Epithelial cell of proximal tubule (primary cell): ENCODE measurements around the gene NIPBL. TPM values are rescaled to one million over a fixed set of nuclear protein-coding genes. Genes with fewer than 3 reads are reported as not detected.

ENCODE experiments used
- DNase-seq: peaks from one replicate; pipeline ENCODE4 v3.0.0-alpha.2; 2011; ENCODE audit warnings: low read depth
- H3K4me3 ChIP-seq: 2 replicates; pipeline ENCODE4 v1.5.1; 2011; ENCODE audit warnings: low read depth, mild to moderate bottlenecking, low read length
- total RNA-seq: library from RNA; depleted of rRNA; stranded (reverse); fragments of >200 nt; gene quantifications from 2 replicates; pipeline ENCODE4 v1.2.3, GENCODE V29; 2015
- TF ChIP-seq, protein P1 (sequence below): conservative IDR thresholded peaks from 2 replicates; pipeline ENCODE4 v1.5.1; 2012; ENCODE audit warnings: low read depth, mild to moderate bottlenecking, low read length

Gene NIPBL
- total RNA-seq, 1 donor from 2014 or later, result 6.9 TPM

GRCh38 chr5:37054391-37054790, 177.8 kb downstream of the NIPBL start:
- TF ChIP-seq, protein P1, sequence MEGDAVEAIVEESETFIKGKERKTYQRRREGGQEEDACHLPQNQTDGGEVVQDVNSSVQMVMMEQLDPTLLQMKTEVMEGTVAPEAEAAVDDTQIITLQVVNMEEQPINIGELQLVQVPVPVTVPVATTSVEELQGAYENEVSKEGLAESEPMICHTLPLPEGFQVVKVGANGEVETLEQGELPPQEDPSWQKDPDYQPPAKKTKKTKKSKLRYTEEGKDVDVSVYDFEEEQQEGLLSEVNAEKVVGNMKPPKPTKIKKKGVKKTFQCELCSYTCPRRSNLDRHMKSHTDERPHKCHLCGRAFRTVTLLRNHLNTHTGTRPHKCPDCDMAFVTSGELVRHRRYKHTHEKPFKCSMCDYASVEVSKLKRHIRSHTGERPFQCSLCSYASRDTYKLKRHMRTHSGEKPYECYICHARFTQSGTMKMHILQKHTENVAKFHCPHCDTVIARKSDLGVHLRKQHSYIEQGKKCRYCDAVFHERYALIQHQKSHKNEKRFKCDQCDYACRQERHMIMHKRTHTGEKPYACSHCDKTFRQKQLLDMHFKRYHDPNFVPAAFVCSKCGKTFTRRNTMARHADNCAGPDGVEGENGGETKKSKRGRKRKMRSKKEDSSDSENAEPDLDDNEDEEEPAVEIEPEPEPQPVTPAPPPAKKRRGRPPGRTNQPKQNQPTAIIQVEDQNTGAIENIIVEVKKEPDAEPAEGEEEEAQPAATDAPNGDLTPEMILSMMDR, result no peak
- no peak overlapping the region for H3K4me3 ChIP-seq
- no peak for DNase-seq

- TF ChIP-seq, protein P1, result no peak
- no peak for DNase-seq
- H3K4me3 ChIP-seq, result no peak overlapping the region
Observed at GRCh38 chr5:37055383-37055990, 178.9 kb downstream of the NIPBL start.

- H3K4me3 ChIP-seq, result no peak overlapping the region
- DNase-seq, result no peak
- TF ChIP-seq, protein P1, result no peak
Observed at GRCh38 chr5:37056762-37057161, 180.2 kb downstream of the NIPBL start.

- TF ChIP-seq, protein P1, result no peak
- no peak for DNase-seq
- H3K4me3 ChIP-seq, result no peak overlapping the region
Observed at GRCh38 chr5:37060030-37060429, 183.5 kb downstream of the NIPBL start.

- TF ChIP-seq, protein P1, result no peak
- H3K4me3 ChIP-seq, result no peak overlapping the region
- no peak for DNase-seq
Observed at GRCh38 chr5:37063739-37064138, 187.2 kb downstream of the NIPBL start.

DNA sequence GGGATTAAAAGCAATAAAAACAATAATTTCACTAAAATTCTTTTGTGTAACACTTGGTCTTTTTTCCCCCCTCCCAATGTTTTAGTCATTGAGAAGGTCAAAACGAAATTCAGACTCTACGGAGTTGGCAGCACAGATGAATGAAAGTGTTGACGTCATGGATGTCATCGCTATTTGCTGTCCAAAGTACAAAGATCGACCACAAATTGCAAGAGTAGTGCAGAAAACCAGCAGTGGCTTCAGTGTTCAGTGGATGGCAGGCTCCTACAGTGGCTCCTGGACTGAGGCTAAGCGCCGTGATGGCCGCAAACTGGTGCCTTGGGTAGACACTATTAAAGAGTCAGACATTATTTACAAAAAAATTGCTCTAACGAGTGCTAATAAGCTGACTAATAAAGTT, 187.9 kb downstream of the NIPBL start:
- TF ChIP-seq, protein P1, result no peak
- no peak overlapping the region for H3K4me3 ChIP-seq
- DNase-seq, result no peak

- no peak for DNase-seq
- TF ChIP-seq, protein P1, result no peak
- H3K4me3 ChIP-seq, result no peak overlapping the region
Observed at GRCh38 chr5:37071487-37071886, 194.9 kb downstream of the NIPBL start.
